SK-N-SH (cell line): Measurements from ENCODE around the gene CYP4F22. TPM values are rescaled to one million over a fixed set of nuclear protein-coding genes. Genes with fewer than 3 reads are reported as not detected.

ENCODE experiments used
- CTCF ChIA-PET: fragments of 300-600, 350-600 bp; formaldehyde crosslinking; extraction: SDS; loops from one replicate; lab custom pipeline; 2021; lab: Yijun Ruan, JAX
- POLR2A ChIA-PET: fragments of 350-600 bp; sonication (Branson Sonifier 250); formaldehyde crosslinking; extraction: SDS; loops from one replicate; lab custom pipeline; 2020; ENCODE audit warnings: antibody characterized with exemption, inconsistent platforms; lab: Yijun Ruan, JAX
- DNase-seq: peaks from one replicate; pipeline ENCODE4 v3.0.0; 2012
- H2AFZ ChIP-seq: fragments of 200-600 bp; sonication (generic); 2 replicates; pipeline ENCODE4 v1.8.1; 2016; ENCODE audit warnings: antibody characterized with exemption, mild to moderate bottlenecking, low read depth
- H3F3A ChIP-seq: fragments of 200-600 bp; sonication (generic); replicated peaks from 2 replicates; pipeline ENCODE3; 2016; ENCODE audit warnings: antibody characterized with exemption, mild to moderate bottlenecking; ENCODE audit not compliant: insufficient read depth
- H3K27ac ChIP-seq, 2 experiments: fragments of 200-500 bp in 1 of 2; fragments of 200-600 bp in 1 of 2; sonication (Bioruptor generic) in 1 of 2; sonication (generic), shearing (Covaris generic) in 1 of 2; 2 replicates each; pipeline versions ENCODE4 v1.5.1 to v1.6.1; 2014 to 2016; ENCODE audit warnings: low read depth in 2 of 2, inconsistent platforms in 1 of 2, low read length in 1 of 2, mild to moderate bottlenecking in 1 of 2, mixed read lengths in 1 of 2
- H3K27me3 ChIP-seq: fragments of 200-600 bp; sonication (generic), shearing (Covaris generic); 2 replicates; pipeline ENCODE4 v1.6.1; 2016; ENCODE audit warnings: mixed run types; ENCODE audit not compliant: insufficient read depth
- H3K36me3 ChIP-seq, 2 experiments: fragments of 200-500 bp in 1 of 2; fragments of 200-600 bp in 1 of 2; sonication (Bioruptor generic) in 1 of 2; sonication (generic) in 1 of 2; replicated peaks in 1 of 2; 2 replicates each; pipeline versions ENCODE3 to v1.5.1; 2014 to 2016; ENCODE audit warnings: low read length in 1 of 2, mild to moderate bottlenecking in 1 of 2; ENCODE audit not compliant: insufficient read depth in 2 of 2, control insufficient read depth in 1 of 2
- H3K4me1 ChIP-seq, 2 experiments: fragments of 200-500 bp in 1 of 2; fragments of 200-600 bp in 1 of 2; sonication (Bioruptor generic) in 1 of 2; sonication (generic), shearing (Covaris generic) in 1 of 2; 2 replicates each; pipeline versions ENCODE4 v1.5.1 to v1.6.1; 2014 to 2016; ENCODE audit warnings: low read depth in 1 of 2, low read length in 1 of 2, mixed run types in 1 of 2; ENCODE audit not compliant: insufficient read depth in 2 of 2, control insufficient read depth in 1 of 2
- H3K4me2 ChIP-seq: fragments of 200-600 bp; sonication (generic), shearing (Covaris generic); 2 replicates; pipeline ENCODE4 v1.6.1; 2017; ENCODE audit warnings: mixed run types
- H3K4me3 ChIP-seq, 2 experiments: fragments of 200-500 bp in 1 of 2; fragments of 200-600 bp in 1 of 2; sonication (Bioruptor generic) in 1 of 2; sonication (generic), shearing (Covaris generic) in 1 of 2; 2 replicates each; pipeline versions ENCODE4 v1.5.1 to v1.8.1; 2014 to 2016; ENCODE audit warnings: low read depth in 2 of 2, inconsistent platforms in 1 of 2, low read length in 1 of 2, mild to moderate bottlenecking in 1 of 2, mixed read lengths in 1 of 2, moderate library complexity in 1 of 2
- H3K79me2 ChIP-seq: fragments of 200-600 bp; sonication (generic); 2 replicates; pipeline ENCODE4 v1.8.1; 2017; ENCODE audit warnings: mild to moderate bottlenecking; ENCODE audit not compliant: insufficient read depth
- H3K9ac ChIP-seq: fragments of 200-600 bp; sonication (generic); 2 replicates; pipeline ENCODE4 v1.6.1; 2017; ENCODE audit warnings: mixed run types
- H3K9me2 ChIP-seq: fragments of 200-600 bp; sonication (generic); 2 replicates; pipeline ENCODE4 v1.6.1; 2017; ENCODE audit warnings: mixed run types
- H3K9me3 ChIP-seq: fragments of 200-600 bp; sonication (generic); 2 replicates; pipeline ENCODE4 v1.6.1; 2017; ENCODE audit warnings: mixed run types, mild to moderate bottlenecking, moderate library complexity
- H4K20me1 ChIP-seq: fragments of 200-600 bp; sonication (generic); 2 replicates; pipeline ENCODE4 v1.6.1; 2017; ENCODE audit warnings: mild to moderate bottlenecking, mixed run types; ENCODE audit not compliant: insufficient read depth
- CHD2 ChIP-seq: fragments of 150-350 bp; IDR thresholded peaks from 2 replicates; pipeline ENCODE4 v1.6.1; 2018; ENCODE audit warnings: low read length; ENCODE audit not compliant: partially characterized antibody
- ELF1 ChIP-seq: IDR thresholded peaks from 2 replicates; pipeline ENCODE4 v1.4.0; 2012
- EP300 ChIP-seq, 2 experiments: IDR thresholded peaks; 2 replicates each; pipeline versions ENCODE4 v1.4.0 to v1.6.1; 2012; ENCODE audit warnings: borderline replicate concordance in 1 of 2, low read depth in 1 of 2, low read length in 1 of 2
- EZH2phosphoT487 ChIP-seq: fragments of 200-600 bp; sonication (generic); IDR thresholded peaks from 2 replicates; pipeline ENCODE4 v1.6.1; 2017; ENCODE audit warnings: low read depth, mixed run types, mild to moderate bottlenecking, antibody characterized with exemption, moderate library complexity, borderline replicate concordance
- FOXJ3 ChIP-seq: sonication (generic); formaldehyde crosslinking; IDR thresholded peaks from 2 replicates; pipeline ENCODE4 v1.5.1; 2020; ENCODE audit warnings: mild to moderate bottlenecking, missing genetic modification reagents
- FOXM1 ChIP-seq: IDR thresholded peaks from 2 replicates; pipeline ENCODE4 v1.4.0; 2012; ENCODE audit warnings: low read depth, mild to moderate bottlenecking
- IRF3 ChIP-seq: fragments of 150-350 bp; IDR thresholded peaks from 2 replicates; pipeline ENCODE4 v1.6.1; 2016; ENCODE audit warnings: mild to moderate bottlenecking, low read depth, low read length
- JUND ChIP-seq: IDR thresholded peaks from 2 replicates; pipeline ENCODE4 v1.4.0; 2012
- MAX ChIP-seq: IDR thresholded peaks from 2 replicates; pipeline ENCODE4 v1.4.0; 2012; ENCODE audit warnings: low read depth
- MEF2A ChIP-seq: IDR thresholded peaks from 2 replicates; pipeline ENCODE4 v1.4.0; 2012; ENCODE audit warnings: low read depth, borderline replicate concordance
- MXI1 ChIP-seq: IDR thresholded peaks from 2 replicates; pipeline ENCODE4 v1.6.1; 2012; ENCODE audit warnings: mild to moderate bottlenecking, low read depth, low read length, improper control_type of control experiment
- NFIC ChIP-seq: IDR thresholded peaks from 2 replicates; pipeline ENCODE4 v1.4.0; 2012; ENCODE audit warnings: borderline replicate concordance
- PBX3 ChIP-seq: IDR thresholded peaks from 2 replicates; pipeline ENCODE4; 2012
- RFX5 ChIP-seq: IDR thresholded peaks from 2 replicates; pipeline ENCODE4 v1.6.1; 2012; ENCODE audit warnings: mild to moderate bottlenecking, improper control_type of control experiment, low read length
- SIN3A ChIP-seq: IDR thresholded peaks from 2 replicates; pipeline ENCODE4 v1.6.1; 2012; ENCODE audit warnings: low read depth, mild to moderate bottlenecking, low read length, moderate library complexity, borderline replicate concordance
- TEAD4 ChIP-seq: IDR thresholded peaks from 2 replicates; pipeline ENCODE4 v1.4.0; 2012; ENCODE audit warnings: mild to moderate bottlenecking, borderline replicate concordance; ENCODE audit not compliant: insufficient read depth
- USF1 ChIP-seq: IDR thresholded peaks from 2 replicates; pipeline ENCODE4 v1.4.0; 2012; ENCODE audit warnings: low read depth, borderline replicate concordance
- USF2 ChIP-seq: fragments of 150-350 bp; IDR thresholded peaks from 2 replicates; pipeline ENCODE4 v1.6.1; 2017; ENCODE audit warnings: antibody characterized with exemption, low read length, low read depth, borderline replicate concordance
- ZBTB33 ChIP-seq: IDR thresholded peaks from 2 replicates; pipeline ENCODE4 v1.4.0; 2012; ENCODE audit warnings: low read depth, borderline replicate concordance
- WGBS: methylation state at CpG from one replicate; pipeline ENCODE4 v1.1.6; 2017; ENCODE audit warnings: low lambda C conversion rate; 5-methylcytosine and 5-hydroxymethylcytosine counted together
- polyA plus RNA-seq, 3 experiments: library from polyadenylated mRNA; depleted of rRNA; stranded (reverse); fragments of >200 nt; gene quantifications; 2 replicates each; pipeline ENCODE4 v1.2.3, GENCODE V29; 2012

CYP4F22 gene
- polyA plus RNA-seq, 1 of the 3 experiments (the other 2 are of a cell fraction), result not detected

GRCh38 chr19:15575406-15575805 is 67.1 kb downstream of the CYP4F22 start:
- ChIA-PET POLR2A (no interaction called here), CTCF (no interaction called here)
- Histone ChIP-seq H3K4me3 (no peak overlapping the region), H3K79me2 (no peaks in the 10 kb centered on the region), H3K27ac (no peak overlapping the region), H2AFZ (no peak overlapping the region), H3K4me2 (no peak overlapping the region), H3K9me2 (no peaks in the 10 kb centered on the region), H3K36me3 (no peaks in the 10 kb centered on the region), H3K9ac (no peak overlapping the region), H3K4me1 (no peaks in the 10 kb centered on the region), H3K27me3 (peaks cover 8% of the 10 kb centered on the region; the same call in 1 of the 2 replicates), H3F3A (no peaks in the 10 kb centered on the region), H4K20me1 (no peaks in the 10 kb centered on the region), H3K9me3 (no peaks in the 10 kb centered on the region)
- no peak for DNase-seq
- TF ChIP-seq MAX, result no peak
- no peak for TF ChIP-seq EZH2phosphoT487
- no peak for TF ChIP-seq USF2
- no peak for TF ChIP-seq MXI1
- TF ChIP-seq TEAD4, result no peak
- TF ChIP-seq ZBTB33, result no peak
- TF ChIP-seq ELF1, result no peak
- TF ChIP-seq NFIC, result no peak
- no peak for TF ChIP-seq FOXM1
- TF ChIP-seq USF1, result no peak
- TF ChIP-seq SIN3A, result no peak
- no peak for TF ChIP-seq CHD2
- no peak for TF ChIP-seq RFX5
- no peak for TF ChIP-seq EP300 (IDR thresholded peaks at IDR 0.05; ENCODE audit: borderline replicate concordance in 1 of 2, low read depth in 1 of 2, low read length in 1 of 2)
- no peak for TF ChIP-seq PBX3
- no peak for TF ChIP-seq MEF2A
- no peak for TF ChIP-seq JUND
- TF ChIP-seq IRF3, result no peak
- no peak for TF ChIP-seq FOXJ3
- WGBS, result 3% methylated on average over 5 of the region's 6 CpGs
